IPS DF 4.7 (cell line): ENCODE results near the gene OR10C1.

Experiments
- DNase-seq: peaks from one replicate; pipeline ENCODE4 v3.0.0-alpha.2; 2013; ENCODE audit warnings: low spot score; ENCODE audit errors: extremely low read depth

The OR10C1 gene

GRCh38 chr6:29477923-29478450, 38.9 kb downstream of the OR10C1 start:
- DNase-seq: no peak

- DNase-seq: no peak
Measured at GRCh38 chr6:29478740-29479139, 39.6 kb downstream of the OR10C1 start.

- no peak for DNase-seq
Measured at GRCh38 chr6:29479560-29479959, 40.5 kb downstream of the OR10C1 start.

GRCh38 chr6:29483186-29483585, 44.1 kb downstream of the OR10C1 start:
- DNase-seq: no peak

- no peak for DNase-seq
Measured at GRCh38 chr6:29483735-29484134, 44.6 kb downstream of the OR10C1 start.

GRCh38 chr6:29486577-29486976, 47.5 kb downstream of the OR10C1 start:
- DNase-seq: no peak

GRCh38 chr6:29487131-29487530, 48.0 kb downstream of the OR10C1 start:
- DNase-seq: no peak

GRCh38 chr6:29487660-29488059, 48.6 kb downstream of the OR10C1 start, which contains the start of gene MAS1L:
Gene MAS1L, minus strand, starts transcription at chr6:29487956. Its CDS starts 54 bp downstream, at chr6:29487902.
- DNase-seq: no peak

GRCh38 chr6:29488874-29489273, 49.8 kb downstream of the OR10C1 start:
- no peak for DNase-seq

- no peak for DNase-seq
Measured at GRCh38 chr6:29489286-29489685, 50.2 kb downstream of the OR10C1 start.

- DNase-seq: no peak
Measured at GRCh38 chr6:29490055-29490454, 50.9 kb downstream of the OR10C1 start.

GRCh38 chr6:29490552-29490951, 51.4 kb downstream of the OR10C1 start:
- DNase-seq: no peak
